ENCODE data around the gene NUB1.

Gene NUB1

DNA sequence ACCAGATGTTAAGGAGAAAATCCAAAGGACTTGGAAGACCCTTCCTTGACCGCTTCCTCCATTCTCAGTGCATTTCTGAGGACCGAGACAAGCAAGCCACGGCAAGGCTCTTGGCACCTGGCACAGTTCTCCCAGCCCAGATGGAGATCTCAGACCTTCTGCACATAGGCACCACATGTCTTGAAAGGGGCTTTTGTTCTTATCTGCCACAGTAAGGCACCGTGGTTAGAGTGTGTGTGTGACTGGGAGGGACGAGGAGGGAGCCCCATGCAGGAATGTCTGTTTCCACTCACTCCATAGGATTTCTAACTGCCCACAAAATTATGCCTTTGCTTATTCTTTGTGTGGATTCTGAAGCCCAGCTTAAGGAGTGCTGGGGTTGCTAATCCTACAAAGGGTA, 78.5 kb downstream of the NUB1 start:
- Histone ChIP-seq H3K4me3 (ENCODE audit: low read depth, low read length) (no peak overlapping the region), H3K9me3 (ENCODE audit: severe bottlenecking) (no peaks in the 10 kb centered on the region), H3K27me3 (ENCODE audit: insufficient read depth, low read depth, severe bottlenecking) (no peaks in the 10 kb centered on the region), H3K27ac (no peak overlapping the region; the same call in 1 of the 2 replicates), H3K36me3 (no peaks in the 10 kb centered on the region)
- no peak for DNase-seq
- no peak for TF ChIP-seq CTCF (IDR thresholded peaks at IDR 0.05; ENCODE audit: low read depth, low read length)

DNA sequence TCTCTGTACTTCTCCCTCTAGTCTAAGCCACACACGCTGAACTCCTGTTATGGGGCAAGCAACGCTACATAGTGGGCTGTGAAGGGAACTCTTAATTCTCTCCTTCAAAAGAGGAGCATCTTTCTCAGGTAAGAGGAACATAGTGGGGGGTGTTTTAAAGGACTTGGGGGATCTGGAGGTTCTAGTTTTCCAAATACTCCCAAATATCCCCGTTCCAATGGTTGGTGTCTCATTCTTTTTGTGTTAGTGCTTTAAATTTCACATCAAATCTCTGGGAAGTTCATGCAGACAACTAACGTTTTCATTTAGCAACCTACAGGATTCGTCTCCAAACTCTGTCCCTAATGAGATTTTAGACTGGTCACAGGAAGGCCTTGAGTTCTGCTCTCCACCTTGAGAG, 80.6 kb downstream of the NUB1 start:
- TF ChIP-seq CTCF (IDR thresholded peaks at IDR 0.05; ENCODE audit: low read depth, low read length): no peak
- H3K27me3 ChIP-seq (ENCODE audit: insufficient read depth, low read depth, severe bottlenecking): no peaks in the 10 kb centered on the region
- H3K36me3 ChIP-seq: no peaks in the 10 kb centered on the region
- no peak overlapping the region for H3K27ac ChIP-seq
- no peak for DNase-seq
- no peaks in the 10 kb centered on the region for H3K9me3 ChIP-seq (ENCODE audit: severe bottlenecking)
- H3K4me3 ChIP-seq (ENCODE audit: low read depth, low read length): no peak overlapping the region

DNA sequence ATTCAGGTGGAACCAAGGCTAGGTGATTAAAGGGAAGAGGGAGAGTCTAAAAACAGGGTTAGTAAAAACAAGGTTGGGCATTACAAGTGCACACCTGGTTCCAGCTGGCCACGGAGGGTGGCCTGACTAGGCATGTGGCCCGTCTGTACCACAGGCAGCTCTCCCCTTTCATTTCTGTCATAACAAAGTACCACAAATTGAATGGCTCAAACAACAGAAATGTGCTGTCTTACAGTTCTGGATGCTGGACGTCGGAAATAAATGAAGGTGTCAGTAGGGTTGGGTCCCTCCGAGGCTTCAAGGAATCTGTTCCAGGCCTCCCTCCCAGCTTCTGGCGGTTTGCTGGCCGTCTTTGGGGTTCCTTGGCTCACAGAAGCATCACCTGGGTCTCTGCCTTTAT, 81.6 kb downstream of the NUB1 start:
- Histone ChIP-seq H3K9me3 (ENCODE audit: severe bottlenecking) (no peaks in the 10 kb centered on the region), H3K27me3 (ENCODE audit: insufficient read depth, low read depth, severe bottlenecking) (no peaks in the 10 kb centered on the region), H3K4me3 (ENCODE audit: low read depth, low read length) (no peak overlapping the region), H3K36me3 (no peaks in the 10 kb centered on the region), H3K27ac (no peak overlapping the region)
- no peak for TF ChIP-seq CTCF (IDR thresholded peaks at IDR 0.05; ENCODE audit: low read depth, low read length)
- no peak for DNase-seq

DNA sequence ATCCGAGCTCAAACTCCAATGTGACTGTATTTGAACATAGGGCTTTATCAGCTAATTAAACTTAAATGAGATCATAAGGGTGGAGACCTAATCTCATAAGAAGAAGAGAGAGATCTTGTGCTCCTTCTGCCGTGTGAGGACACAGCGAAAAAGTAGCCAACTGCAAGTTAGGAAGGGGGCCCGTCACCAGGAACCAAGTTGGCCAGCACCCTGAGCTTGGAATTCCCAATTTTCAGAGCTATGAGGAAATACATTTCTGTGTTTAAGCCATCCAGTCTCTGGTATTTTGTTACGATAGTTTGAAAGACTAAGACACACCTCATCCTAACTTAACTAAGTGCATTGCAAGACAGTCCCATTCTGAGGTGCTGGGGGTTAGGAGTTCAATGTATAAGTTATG, 82.3 kb downstream of the NUB1 start:
- no peaks in the 10 kb centered on the region for H3K36me3 ChIP-seq
- TF ChIP-seq CTCF (IDR thresholded peaks at IDR 0.05; ENCODE audit: low read depth, low read length): no peak
- DNase-seq: no peak
- H3K9me3 ChIP-seq (ENCODE audit: severe bottlenecking): no peaks in the 10 kb centered on the region
- H3K27me3 ChIP-seq (ENCODE audit: insufficient read depth, low read depth, severe bottlenecking): no peaks in the 10 kb centered on the region
- no peak overlapping the region for H3K27ac ChIP-seq
- no peak overlapping the region for H3K4me3 ChIP-seq (ENCODE audit: low read depth, low read length)

DNA sequence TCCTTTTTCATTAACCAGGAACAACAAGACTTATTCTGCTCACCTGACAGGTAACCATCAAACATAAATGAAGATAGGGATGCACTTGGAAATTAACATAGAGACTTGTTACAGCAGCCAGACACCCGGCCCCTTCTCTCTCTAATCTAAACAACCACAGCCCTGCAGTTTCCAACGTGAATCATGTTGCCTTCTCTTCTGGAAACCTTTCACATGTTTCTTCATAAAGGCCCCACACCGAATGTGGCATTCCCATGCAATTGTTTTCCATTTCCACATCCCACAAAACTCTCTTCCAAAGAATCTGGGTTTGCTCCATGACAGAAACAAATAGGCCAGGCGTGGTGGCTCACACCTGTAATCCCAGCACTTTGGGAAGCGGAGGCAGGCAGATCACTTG, 83.2 kb downstream of the NUB1 start:
- Histone ChIP-seq H3K27me3 (ENCODE audit: insufficient read depth, low read depth, severe bottlenecking) (no peaks in the 10 kb centered on the region), H3K9me3 (ENCODE audit: severe bottlenecking) (no peaks in the 10 kb centered on the region), H3K36me3 (no peaks in the 10 kb centered on the region), H3K27ac (no peak overlapping the region), H3K4me3 (ENCODE audit: low read depth, low read length) (no peak overlapping the region)
- TF ChIP-seq CTCF (IDR thresholded peaks at IDR 0.05; ENCODE audit: low read depth, low read length): no peak
- no peak for DNase-seq

GRCh38 chr7:151425670-151426440, 84.2 kb downstream of the NUB1 start:
- Histone ChIP-seq H3K27me3 (ENCODE audit: insufficient read depth, low read depth, severe bottlenecking) (no peaks in the 10 kb centered on the region), H3K9me3 (ENCODE audit: severe bottlenecking) (no peaks in the 10 kb centered on the region), H3K27ac (no peak overlapping the region), H3K4me3 (ENCODE audit: low read depth, low read length) (no peak overlapping the region), H3K36me3 (no peaks in the 10 kb centered on the region)
- peak; percentile 43 for DNase-seq
- TF ChIP-seq CTCF (IDR thresholded peaks at IDR 0.05; ENCODE audit: low read depth, low read length): no peak
